ENCODE results near the gene GAS2L3.
"Not testable (repeated sequence)": the region's sequence is repeated elsewhere in the genome, so short reads cannot be mapped to it uniquely, and the experiment has no call there.

GAS2L3 gene

GRCh38 chr12:100573292-100574186, at the start of gene GAS2L3:
TSS of gene GAS2L3 (plus strand) at chr12:100573684. CDS start at chr12:100594905, 21,221 bp downstream.
- DNase-seq: peak; percentile 90 to 93
- no peak for TF ChIP-seq GATA1 (IDR thresholded peaks at IDR 0.05; ENCODE audit: low read depth, low read length)
- peak; percentile 87 for TF ChIP-seq POLR2A (IDR thresholded peaks at IDR 0.05; ENCODE audit: low read length)

GRCh38 chr12:100528034-100528433, 45.5 kb upstream of the GAS2L3 start:
- TF ChIP-seq GATA1 (IDR thresholded peaks at IDR 0.05; ENCODE audit: low read depth, low read length) (no peak), POLR2A (IDR thresholded peaks at IDR 0.05; ENCODE audit: low read length) (no peak)
- DNase-seq: no peak

- TF ChIP-seq POLR2A (IDR thresholded peaks at IDR 0.05; ENCODE audit: low read length) (no peak), GATA1 (IDR thresholded peaks at IDR 0.05; ENCODE audit: low read depth, low read length) (no peak)
- DNase-seq: no peak
Measured at GRCh38 chr12:100528471-100529127, 44.9 kb upstream of the GAS2L3 start.

- TF ChIP-seq POLR2A (IDR thresholded peaks at IDR 0.05; ENCODE audit: low read length) (no peak), GATA1 (IDR thresholded peaks at IDR 0.05; ENCODE audit: low read depth, low read length) (no peak)
- no peak for DNase-seq
Measured at GRCh38 chr12:100529756-100530350, 43.6 kb upstream of the GAS2L3 start.

- DNase-seq: no peak
- TF ChIP-seq POLR2A (IDR thresholded peaks at IDR 0.05; ENCODE audit: low read length): no peak
- no peak for TF ChIP-seq GATA1 (IDR thresholded peaks at IDR 0.05; ENCODE audit: low read depth, low read length)
Measured at GRCh38 chr12:100533376-100533775, 40.1 kb upstream of the GAS2L3 start.

GRCh38 chr12:100534625-100535227, 38.8 kb upstream of the GAS2L3 start:
- TF ChIP-seq GATA1 (IDR thresholded peaks at IDR 0.05; ENCODE audit: low read depth, low read length) (no peak), POLR2A (IDR thresholded peaks at IDR 0.05; ENCODE audit: low read length) (no peak)
- no peak for DNase-seq

GRCh38 chr12:100539202-100539601, 34.3 kb upstream of the GAS2L3 start:
- TF ChIP-seq POLR2A (IDR thresholded peaks at IDR 0.05; ENCODE audit: low read length): no peak
- TF ChIP-seq GATA1 (IDR thresholded peaks at IDR 0.05; ENCODE audit: low read depth, low read length): no peak
- DNase-seq: peak; percentile 29 to 31

GRCh38 chr12:100544165-100544564, 29.3 kb upstream of the GAS2L3 start:
- DNase-seq: no peak
- TF ChIP-seq POLR2A (IDR thresholded peaks at IDR 0.05; ENCODE audit: low read length) (no peak), GATA1 (IDR thresholded peaks at IDR 0.05; ENCODE audit: low read depth, low read length) (no peak)

- no peak for TF ChIP-seq POLR2A (IDR thresholded peaks at IDR 0.05; ENCODE audit: low read length)
- no peak for TF ChIP-seq GATA1 (IDR thresholded peaks at IDR 0.05; ENCODE audit: low read depth, low read length)
- no peak for DNase-seq
Measured at GRCh38 chr12:100545092-100545491, 28.4 kb upstream of the GAS2L3 start.

- DNase-seq: no peak
- TF ChIP-seq POLR2A (IDR thresholded peaks at IDR 0.05; ENCODE audit: low read length) (no peak), GATA1 (IDR thresholded peaks at IDR 0.05; ENCODE audit: low read depth, low read length) (no peak)
Measured at GRCh38 chr12:100553936-100554335, 19.5 kb upstream of the GAS2L3 start.

- TF ChIP-seq GATA1 (IDR thresholded peaks at IDR 0.05; ENCODE audit: low read depth, low read length): no peak
- TF ChIP-seq POLR2A (IDR thresholded peaks at IDR 0.05; ENCODE audit: low read length): no peak
- DNase-seq: peak; percentile 74 to 79
Measured at GRCh38 chr12:100554608-100555077, 18.8 kb upstream of the GAS2L3 start.

GRCh38 chr12:100555722-100556121, 17.8 kb upstream of the GAS2L3 start:
- no peak for TF ChIP-seq POLR2A (IDR thresholded peaks at IDR 0.05; ENCODE audit: low read length)
- no peak for TF ChIP-seq GATA1 (IDR thresholded peaks at IDR 0.05; ENCODE audit: low read depth, low read length)
- DNase-seq: no peak

- no peak for TF ChIP-seq POLR2A (IDR thresholded peaks at IDR 0.05; ENCODE audit: low read length)
- no peak for TF ChIP-seq GATA1 (IDR thresholded peaks at IDR 0.05; ENCODE audit: low read depth, low read length)
- DNase-seq: no peak
Measured at GRCh38 chr12:100557357-100557756, 16.1 kb upstream of the GAS2L3 start.

GRCh38 chr12:100559261-100559660, 14.2 kb upstream of the GAS2L3 start:
- not testable (repeated sequence) for DNase-seq
